Epidermal melanocyte (primary cell): Measurements from ENCODE around the gene ECE1.
A peak's percentile ranks its signal among the peaks of the same experiment; 100 is the strongest.

Experiments used
- DNase-seq: peaks from one replicate; pipeline ENCODE4 v3.0.0; 2011; ENCODE audit warnings: low spot score; ENCODE audit not compliant: insufficient read length

The ECE1 gene

GRCh38 chr1:21255284-21255942 lies 34.9 kb downstream of the ECE1 start:
- peak; percentile 75 for DNase-seq

GRCh38 chr1:21254335-21254951 lies 35.8 kb downstream of the ECE1 start:
- no peak for DNase-seq

DNA sequence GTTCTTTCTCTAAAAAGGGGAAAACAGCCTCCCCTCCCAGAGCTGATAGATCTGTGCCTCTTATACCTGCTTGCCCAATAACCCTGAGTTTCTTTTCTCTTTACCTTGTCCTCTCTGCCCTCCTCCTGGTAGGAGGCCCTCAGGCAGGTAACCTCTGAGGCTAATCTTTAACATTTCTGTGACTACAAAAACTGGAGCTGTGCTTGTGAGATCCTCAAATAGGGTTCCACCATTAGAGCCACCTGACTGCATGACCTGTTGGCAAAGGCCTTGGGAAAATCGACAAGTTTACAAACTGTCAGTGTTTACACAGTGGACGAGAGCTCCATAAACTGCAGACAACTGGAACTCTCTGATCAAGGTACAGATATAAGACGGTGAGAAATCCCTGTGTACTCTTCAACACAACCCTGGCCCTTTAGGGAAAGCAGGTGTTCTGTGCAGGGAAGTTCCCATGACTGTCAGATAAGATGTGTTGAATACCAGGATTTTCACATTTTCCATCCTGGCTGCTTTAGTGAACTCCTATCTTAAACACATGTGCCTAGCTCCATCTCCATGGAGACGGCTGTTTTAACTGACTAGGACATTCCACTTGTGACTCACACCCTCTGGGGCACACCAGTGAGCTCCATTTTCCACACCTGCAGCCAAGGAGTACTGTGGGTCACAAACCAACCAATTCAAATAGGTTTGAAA lies 38.3 kb downstream of the ECE1 start:
- DNase-seq = peak; percentile 31

DNA sequence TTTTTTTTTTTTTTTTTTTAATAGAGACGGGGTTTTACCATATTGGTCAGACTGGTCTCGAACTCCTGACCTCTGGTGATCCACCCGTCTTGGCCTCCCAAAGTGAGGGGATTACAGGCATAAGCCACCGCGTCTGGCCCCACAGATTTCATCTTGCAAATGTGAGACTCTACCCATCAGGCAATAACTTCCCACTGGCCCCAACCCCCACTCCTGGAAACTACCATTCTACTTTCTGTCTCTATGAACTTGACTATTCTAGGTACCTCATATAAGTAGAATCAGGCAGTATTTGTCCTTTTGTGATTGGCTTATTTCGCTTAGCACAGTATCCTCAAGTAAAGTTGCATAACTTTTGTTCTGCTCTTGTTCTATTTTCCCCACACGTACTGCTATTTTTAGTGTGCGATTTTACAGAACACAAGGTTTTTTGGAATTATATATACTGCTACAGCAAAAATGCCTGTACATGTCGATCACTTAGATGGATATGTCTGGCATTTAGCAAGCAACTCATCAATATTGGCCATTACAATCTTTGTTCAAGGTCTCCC lies 40.2 kb downstream of the ECE1 start:
- no peak for DNase-seq

GRCh38 chr1:21247892-21248715 lies 42.2 kb downstream of the ECE1 start:
- DNase-seq = no peak

DNA sequence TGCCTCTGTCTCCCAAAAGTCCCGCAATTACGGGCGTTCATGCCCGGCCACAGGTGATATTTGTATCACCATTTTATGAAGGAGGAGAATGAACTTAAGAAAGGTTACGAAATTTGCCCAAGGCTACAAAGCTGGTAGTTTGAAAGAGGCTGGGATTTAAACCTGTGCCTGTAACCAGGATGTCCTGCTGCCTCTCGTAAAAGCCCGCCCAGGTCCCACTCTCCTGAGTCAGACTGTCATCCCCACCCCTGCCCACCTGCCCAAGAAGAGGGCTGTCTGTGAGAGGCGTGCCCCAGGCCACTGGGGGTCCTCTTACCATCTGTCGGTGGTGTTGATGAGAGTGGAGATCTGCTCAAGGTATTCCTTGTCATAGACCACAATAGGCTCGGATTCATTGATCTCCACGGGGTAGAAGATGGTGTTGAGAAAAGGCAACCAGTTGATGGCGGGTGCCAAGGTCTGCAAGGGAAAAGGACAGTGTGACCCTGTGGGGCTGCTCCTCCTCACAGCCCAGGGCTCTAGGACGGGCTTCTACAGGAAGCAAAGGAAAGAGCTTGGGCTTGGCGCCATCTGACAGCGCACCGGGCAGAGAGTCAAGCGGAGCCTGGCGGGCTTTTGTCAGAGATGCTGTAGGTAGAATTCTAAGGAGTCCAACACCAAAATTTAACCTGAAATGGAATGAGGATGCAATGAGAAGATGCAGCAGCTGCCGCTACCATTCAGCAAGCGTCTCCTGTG lies 43.2 kb downstream of the ECE1 start:
- DNase-seq = no peak

- DNase-seq = no peak
These were observed 44.5 kb downstream of the ECE1 start for GRCh38 chr1:21245688-21246229.

GRCh38 chr1:21244986-21245687 lies 45.1 kb downstream of the ECE1 start:
- no peak for DNase-seq

DNA sequence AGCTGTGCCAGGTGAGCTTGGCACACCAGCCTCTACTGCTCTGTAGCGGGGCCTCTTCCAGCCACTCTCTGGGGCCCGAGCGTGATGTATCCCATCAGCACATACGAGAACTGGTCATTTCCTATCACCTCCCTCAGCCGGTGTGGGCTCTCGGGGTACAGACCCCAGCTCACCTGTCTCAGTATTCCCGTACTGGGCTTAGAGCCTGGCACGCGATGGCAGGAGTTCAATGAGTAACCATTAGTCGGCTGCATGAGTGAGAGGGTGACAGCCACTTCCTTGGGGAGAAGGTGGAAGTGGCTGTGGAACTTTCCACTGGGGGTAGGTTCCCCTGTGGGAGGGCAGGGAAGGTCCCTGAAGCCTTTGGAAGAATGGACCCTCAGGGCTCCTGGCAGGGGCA lies 46.1 kb downstream of the ECE1 start:
- DNase-seq = no peak

DNA sequence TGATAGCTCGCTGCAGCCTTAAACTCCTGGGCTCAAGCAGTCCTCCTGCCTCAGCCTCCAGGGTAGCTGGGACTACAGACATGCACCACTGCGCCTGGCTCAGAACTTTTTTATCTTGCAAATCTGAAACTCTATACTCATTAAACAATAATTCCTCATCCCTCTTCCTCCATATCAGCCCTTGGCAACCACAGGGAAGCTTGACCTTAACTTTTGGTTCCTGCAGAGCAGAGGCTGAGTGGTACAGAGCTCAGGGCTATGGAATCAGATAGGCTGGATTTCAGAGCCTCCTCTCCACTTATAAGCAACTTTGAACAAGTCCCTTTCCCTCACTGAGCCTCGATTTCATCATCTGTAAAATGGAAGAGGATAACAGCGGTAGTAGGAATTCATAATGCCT lies 47.4 kb downstream of the ECE1 start:
- no peak for DNase-seq

DNA sequence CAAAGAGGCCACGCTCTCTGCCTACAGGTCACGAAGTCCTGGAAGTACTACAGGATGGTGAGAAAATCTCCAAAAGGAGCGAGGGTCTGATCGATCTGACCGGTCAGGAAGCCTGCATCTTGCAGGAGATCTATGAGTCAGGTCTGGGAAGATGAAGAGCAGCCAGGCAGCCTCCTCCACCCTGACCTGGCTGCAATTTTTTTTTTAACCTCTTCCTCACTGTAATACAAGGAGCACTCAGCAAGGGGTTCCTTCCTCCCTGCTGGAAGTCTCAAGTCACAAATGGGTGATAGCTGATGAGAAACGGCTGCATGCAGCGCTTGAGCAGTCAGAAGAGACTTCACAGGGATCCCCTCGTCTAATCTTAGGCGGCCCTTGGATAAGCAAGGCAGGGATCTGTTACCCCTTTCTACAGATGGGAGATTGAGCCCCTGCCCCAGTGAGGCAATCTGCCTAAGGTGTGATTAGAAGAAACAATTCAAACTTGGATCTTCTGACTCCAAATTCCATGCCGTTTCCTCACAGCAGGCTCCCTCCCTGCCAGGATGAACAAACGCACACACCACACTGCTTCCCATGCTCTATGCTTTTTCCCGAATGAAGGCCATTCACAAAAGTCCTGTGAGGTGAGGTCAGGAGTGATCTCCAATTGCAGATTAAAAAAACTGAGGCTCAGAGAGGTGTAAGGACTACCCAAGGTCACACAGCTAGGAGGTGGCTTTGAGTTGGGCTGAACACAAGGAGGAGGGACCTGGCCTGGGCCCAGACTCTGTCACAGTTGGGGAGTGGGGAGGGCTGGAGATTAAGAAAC lies 48.3 kb downstream of the ECE1 start:
- DNase-seq = no peak

GRCh38 chr1:21240706-21241105 lies 49.6 kb downstream of the ECE1 start:
- no peak for DNase-seq

DNA sequence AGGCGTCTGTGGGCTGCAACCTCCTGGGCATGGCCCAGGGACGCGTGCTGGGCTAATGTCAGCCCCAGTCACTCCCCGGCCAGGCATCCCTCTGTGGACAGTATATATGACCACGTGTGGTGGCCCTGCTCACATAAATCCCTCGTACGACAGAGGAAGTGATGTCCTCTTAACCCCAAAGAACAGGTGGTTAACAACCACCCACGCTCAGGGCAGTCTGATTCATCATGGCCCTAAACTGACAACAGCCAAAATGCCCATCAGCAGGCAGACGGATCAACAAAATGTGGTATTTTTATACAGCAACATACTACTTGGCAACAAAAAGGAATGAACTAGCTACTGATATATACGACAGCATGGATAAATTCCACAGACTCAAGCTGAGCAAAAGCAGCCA lies 51.0 kb downstream of the ECE1 start:
- no peak for DNase-seq

- DNase-seq = peak; percentile 30
These were observed 52.0 kb downstream of the ECE1 start for GRCh38 chr1:21238141-21238800.

- DNase-seq = no peak
These were observed 52.7 kb downstream of the ECE1 start for GRCh38 chr1:21237446-21238088.

DNA sequence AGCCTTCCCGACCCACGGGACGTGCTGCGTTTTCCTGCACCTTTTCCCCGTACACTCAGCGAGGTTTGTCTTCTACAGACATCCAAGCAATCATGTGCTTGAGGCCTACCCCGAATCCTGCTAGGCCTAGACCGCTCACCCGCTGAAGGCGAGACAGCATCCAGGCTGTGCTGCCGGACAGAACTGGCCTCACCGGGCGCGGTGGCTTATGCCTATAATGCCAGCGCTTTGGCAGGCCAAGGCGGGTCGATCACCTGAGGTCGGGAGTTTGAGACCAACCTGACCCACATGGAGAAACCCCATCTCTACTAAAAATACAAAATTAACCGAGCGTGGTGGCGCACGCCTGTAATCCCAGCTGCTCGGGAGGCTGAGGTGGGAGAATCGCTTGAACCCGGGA lies 54.1 kb downstream of the ECE1 start:
- no peak for DNase-seq

- DNase-seq = no peak
These were observed 55.5 kb downstream of the ECE1 start for GRCh38 chr1:21234779-21235178.

DNA sequence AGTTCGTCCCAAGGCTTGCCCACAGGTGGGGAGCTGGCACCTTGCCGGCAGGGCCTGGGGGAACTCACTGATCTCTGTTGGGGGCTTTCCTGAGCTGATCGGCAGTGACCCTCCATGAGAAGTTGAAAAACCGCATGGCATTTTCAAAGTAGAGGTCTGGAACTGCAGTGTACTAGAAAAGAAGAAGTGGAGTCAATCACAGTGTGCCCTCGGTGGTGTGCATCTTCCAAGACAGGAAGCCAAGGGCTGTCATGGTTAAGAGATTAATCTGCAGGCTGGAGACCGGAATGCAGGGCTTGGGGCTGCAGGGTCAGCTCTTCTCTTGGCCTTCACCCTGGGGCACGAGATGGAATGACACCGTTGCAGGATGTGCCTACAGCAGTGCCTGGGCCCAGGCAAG lies 56.8 kb downstream of the ECE1 start:
- DNase-seq = no peak
